Stimulated activated effector memory CD8-positive, alpha-beta T cell treated with anti-CD3 and anti-CD28 coated beads, Interleukin-12 subunit alpha, Interleukin-12 subunit beta, amount 100 ng/mL, for 72 hours (primary cell): ENCODE results near the gene PRRT1B.
A peak's percentile ranks its signal among the peaks of the same experiment; 100 is the strongest.

Experiments
- ATAC-seq: fragments of 150-1000 bp; cut with Tn5 transposase; 2 replicates; pipeline ENCODE4 v1.10.0; 2021
- DNase-seq, 2 donors: peaks; one replicate each; pipeline ENCODE4 v3.0.0; 2021 to 2022; ENCODE audit warnings: low spot score in 2 of 2
- H3K27ac Mint-ChIP-seq: one replicate; pipeline ENCODE4 v1.8.0; 2022; ENCODE audit warnings: mild to moderate bottlenecking, mixed read lengths
- H3K36me3 Mint-ChIP-seq: one replicate; pipeline ENCODE4 v1.8.0; 2022; ENCODE audit warnings: mild to moderate bottlenecking, mixed read lengths
- H3K4me1 Mint-ChIP-seq: one replicate; pipeline ENCODE4 v1.8.0; 2022; ENCODE audit warnings: mixed read lengths
- H3K4me3 Mint-ChIP-seq: one replicate; pipeline ENCODE4 v1.8.0; 2022; ENCODE audit warnings: mild to moderate bottlenecking, mixed read lengths
- H3K9me3 Mint-ChIP-seq: one replicate; pipeline ENCODE4 v1.8.0; 2022; ENCODE audit warnings: mixed read lengths

The PRRT1B gene

GRCh38 chr9:131516930-131517329, 28.4 kb upstream of the PRRT1B start:
- ATAC-seq (no peak), DNase-seq (no peak)
- Mint-ChIP-seq H3K4me3 (no peak overlapping the region), H3K4me1 (peaks cover 6% of the 10 kb centered on the region), H3K9me3 (no peaks in the 10 kb centered on the region), H3K36me3 (peaks cover 35% of the 10 kb centered on the region), H3K27ac (no peak overlapping the region)

- Mint-ChIP-seq H3K9me3 (no peaks in the 10 kb centered on the region), H3K4me3 (no peak overlapping the region), H3K4me1 (peaks cover 6% of the 10 kb centered on the region), H3K36me3 (peaks cover 33% of the 10 kb centered on the region), H3K27ac (no peak overlapping the region)
- DNase-seq (no peak), ATAC-seq (no peak)
These were observed 27.5 kb upstream of the PRRT1B start for GRCh38 chr9:131517761-131518190.

GRCh38 chr9:131518553-131518952, 26.8 kb upstream of the PRRT1B start:
- H3K36me3 Mint-ChIP-seq: peaks cover 33% of the 10 kb centered on the region
- ATAC-seq (no peak), DNase-seq (no peak)
- peak overlapping the region; percentile 14 for H3K27ac Mint-ChIP-seq
- H3K4me3 Mint-ChIP-seq: no peak overlapping the region
- H3K9me3 Mint-ChIP-seq: no peaks in the 10 kb centered on the region
- peaks cover 6% of the 10 kb centered on the region for H3K4me1 Mint-ChIP-seq

- Mint-ChIP-seq H3K9me3 (no peaks in the 10 kb centered on the region), H3K4me3 (no peak overlapping the region), H3K27ac (no peak overlapping the region), H3K36me3 (peaks cover 49% of the 10 kb centered on the region), H3K4me1 (peaks cover 8% of the 10 kb centered on the region)
- ATAC-seq (no peak), DNase-seq (no peak)
These were observed 24.8 kb upstream of the PRRT1B start for GRCh38 chr9:131520503-131520902.

GRCh38 chr9:131521203-131521602, 24.1 kb upstream of the PRRT1B start:
- peaks cover 10% of the 10 kb centered on the region for H3K4me1 Mint-ChIP-seq
- peaks cover 53% of the 10 kb centered on the region for H3K36me3 Mint-ChIP-seq
- no peak overlapping the region for H3K27ac Mint-ChIP-seq

GRCh38 chr9:131521822-131522221, 23.5 kb upstream of the PRRT1B start:
- H3K36me3 Mint-ChIP-seq: peaks cover 59% of the 10 kb centered on the region
- no peak for DNase-seq
- peaks cover 16% of the 10 kb centered on the region for H3K4me1 Mint-ChIP-seq
- H3K27ac Mint-ChIP-seq: peak overlapping the region; percentile 64
- no peak overlapping the region for H3K4me3 Mint-ChIP-seq
- no peaks in the 10 kb centered on the region for H3K9me3 Mint-ChIP-seq
- ATAC-seq: no peak

More at GRCh38 chr9:131521203-131521602, 24.1 kb upstream of the PRRT1B start:
- H3K9me3 Mint-ChIP-seq: no peaks in the 10 kb centered on the region
- no peak for DNase-seq
- no peak for ATAC-seq
- H3K4me3 Mint-ChIP-seq: no peak overlapping the region

GRCh38 chr9:131522257-131523085, 22.9 kb upstream of the PRRT1B start:
- Mint-ChIP-seq H3K36me3 (peaks cover 65% of the 10 kb centered on the region), H3K4me3 (no peak overlapping the region), H3K9me3 (no peaks in the 10 kb centered on the region), H3K4me1 (peaks cover 17% of the 10 kb centered on the region), H3K27ac (peak overlapping the region; percentile 64)
- no peak for ATAC-seq
- DNase-seq: no peak

GRCh38 chr9:131523086-131523388, 22.3 kb upstream of the PRRT1B start:
- Mint-ChIP-seq H3K9me3 (no peaks in the 10 kb centered on the region), H3K4me3 (no peak overlapping the region), H3K27ac (no peak overlapping the region), H3K36me3 (peaks cover 71% of the 10 kb centered on the region), H3K4me1 (peaks cover 17% of the 10 kb centered on the region)
- DNase-seq: no peak
- ATAC-seq: no peak

- no peak overlapping the region for H3K27ac Mint-ChIP-seq
- peak; percentile 23 for ATAC-seq
- H3K36me3 Mint-ChIP-seq: peaks cover 78% of the 10 kb centered on the region
These were observed 21.6 kb upstream of the PRRT1B start for GRCh38 chr9:131523451-131524435.

GRCh38 chr9:131524665-131525315, 20.5 kb upstream of the PRRT1B start:
- ATAC-seq: no peak
- H3K36me3 Mint-ChIP-seq: peaks cover 89% of the 10 kb centered on the region
- H3K4me3 Mint-ChIP-seq: no peak overlapping the region
- DNase-seq: no peak
- peaks cover 28% of the 10 kb centered on the region for H3K4me1 Mint-ChIP-seq
- H3K27ac Mint-ChIP-seq: no peak overlapping the region
- no peaks in the 10 kb centered on the region for H3K9me3 Mint-ChIP-seq

More at GRCh38 chr9:131523451-131524435, 21.6 kb upstream of the PRRT1B start:
- H3K9me3 Mint-ChIP-seq: no peaks in the 10 kb centered on the region
- no peak overlapping the region for H3K4me3 Mint-ChIP-seq
- no peak for DNase-seq
- H3K4me1 Mint-ChIP-seq: peaks cover 23% of the 10 kb centered on the region

GRCh38 chr9:131525643-131526565, 19.4 kb upstream of the PRRT1B start:
- Mint-ChIP-seq H3K27ac (peak overlapping the region; percentile 40), H3K9me3 (no peaks in the 10 kb centered on the region), H3K4me1 (peaks cover 37% of the 10 kb centered on the region), H3K36me3 (peaks cover 83% of the 10 kb centered on the region), H3K4me3 (no peak overlapping the region)
- no peak for ATAC-seq
- DNase-seq: no peak

GRCh38 chr9:131528186-131528585, 17.1 kb upstream of the PRRT1B start:
- Mint-ChIP-seq H3K4me1 (peaks cover 41% of the 10 kb centered on the region), H3K4me3 (peak overlapping the region; percentile 24), H3K9me3 (no peaks in the 10 kb centered on the region), H3K27ac (no peak overlapping the region), H3K36me3 (peaks cover 62% of the 10 kb centered on the region)
- ATAC-seq (no peak), DNase-seq (no peak)

- DNase-seq (no peak), ATAC-seq (no peak)
- Mint-ChIP-seq H3K27ac (no peak overlapping the region), H3K4me1 (peaks cover 41% of the 10 kb centered on the region), H3K4me3 (peak overlapping the region; percentile 72), H3K36me3 (peaks cover 53% of the 10 kb centered on the region), H3K9me3 (no peaks in the 10 kb centered on the region)
These were observed 16.3 kb upstream of the PRRT1B start for GRCh38 chr9:131528886-131529505.
